Effector CD8-positive, alpha-beta T cell (primary cell): ENCODE results near the gene CACNG6.
"Not testable (repeated sequence)": the region's sequence is repeated elsewhere in the genome, so short reads cannot be mapped to it uniquely, and the experiment has no call there.

ENCODE experiments used
- DNase-seq: peaks from one replicate; lab custom pipeline; 2025; lab: John Stamatoyannopoulos, UW
- total RNA-seq, 4 experiments: gene quantifications; one replicate each; lab custom pipeline; 2026; lab: John Stamatoyannopoulos, UW

CACNG6 gene
- total RNA-seq, result 0 reads per million in 4 experiments

- no peak for DNase-seq
Measured at GRCh38 chr19:53991224-53992113, at the start of gene CACNG6. TSS of gene CACNG6 (plus strand) at chr19:53991637. CDS start at chr19:53992878, 1,241 bp downstream.

DNA sequence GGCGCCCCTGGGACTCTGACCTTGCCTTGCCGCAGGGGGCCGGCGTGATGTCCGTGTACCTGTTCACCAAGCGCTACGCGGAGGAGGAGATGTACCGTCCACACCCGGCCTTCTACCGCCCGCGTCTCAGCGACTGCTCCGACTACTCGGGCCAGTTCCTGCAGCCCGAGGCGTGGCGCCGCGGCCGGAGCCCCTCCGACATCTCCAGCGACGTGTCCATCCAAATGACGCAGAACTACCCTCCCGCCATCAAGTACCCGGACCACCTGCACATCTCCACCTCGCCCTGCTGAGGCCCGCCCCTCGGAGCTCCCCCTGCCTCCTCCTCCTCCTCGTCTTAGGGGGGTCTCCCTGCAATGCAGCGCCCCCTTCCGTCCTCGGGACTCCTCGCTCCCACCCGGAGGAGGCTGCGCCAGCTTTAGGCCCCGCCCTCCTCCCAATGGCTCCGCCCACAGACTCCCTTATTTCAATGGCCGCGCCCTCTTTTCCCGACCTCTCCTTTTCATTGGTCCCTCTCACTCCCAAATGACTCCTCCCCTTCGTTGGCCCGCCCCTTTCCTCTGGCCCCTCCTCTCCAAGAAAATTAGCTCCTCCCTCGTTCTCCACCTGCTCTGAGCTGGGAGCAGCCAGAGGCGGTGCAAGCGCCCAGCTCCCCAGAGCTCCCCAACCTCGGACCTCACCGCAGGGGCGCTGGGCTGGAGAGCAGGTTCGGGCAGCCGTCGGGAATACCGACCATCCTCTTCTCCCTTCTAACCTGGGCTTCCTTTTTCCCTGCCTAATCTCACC, 49.2 kb upstream of the CACNG6 start:
- no peak for DNase-seq

DNA sequence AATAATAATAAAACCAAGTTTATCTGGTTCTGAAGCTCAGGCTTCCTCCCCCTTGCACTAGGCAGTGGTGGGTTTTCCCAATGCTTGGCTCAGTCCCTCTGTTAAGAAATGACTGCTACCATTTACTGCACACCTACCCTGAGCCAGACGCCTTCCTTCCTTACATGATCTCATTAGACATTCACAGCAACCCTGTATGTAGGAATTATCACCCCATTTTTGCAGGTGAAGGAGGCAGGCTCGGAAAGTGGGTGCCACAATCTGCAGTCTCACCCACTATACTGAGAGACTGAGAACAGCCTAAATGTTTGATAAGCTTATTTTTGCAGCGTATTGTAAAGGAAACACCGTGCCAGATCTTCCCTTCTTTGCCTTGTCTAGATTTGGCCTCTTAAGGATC, 47.0 kb upstream of the CACNG6 start:
- DNase-seq, result no peak

- DNase-seq, result no peak
Measured at GRCh38 chr19:53944933-53945332, 46.5 kb upstream of the CACNG6 start.

GRCh38 chr19:53945441-53945840, 46.0 kb upstream of the CACNG6 start:
- DNase-seq, result no peak

DNA sequence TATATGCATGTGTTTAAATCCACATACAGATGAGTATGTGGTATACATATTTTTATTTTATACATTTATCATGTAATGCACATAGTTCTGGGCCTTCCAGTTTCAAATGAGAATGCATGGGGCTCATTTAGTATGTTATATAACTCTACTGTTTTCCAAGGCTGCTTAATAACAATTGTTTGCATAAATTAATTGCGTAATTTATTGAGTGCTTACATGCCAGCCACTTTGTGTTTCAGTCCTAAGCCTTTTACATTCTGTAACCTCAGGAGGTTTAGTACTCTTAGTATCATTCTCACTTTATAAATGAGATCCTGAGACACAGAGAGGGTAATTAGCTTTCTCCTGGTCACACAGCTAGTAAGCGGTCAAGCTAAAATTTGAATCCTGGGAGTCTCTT, 45.4 kb upstream of the CACNG6 start:
- no peak for DNase-seq

DNA sequence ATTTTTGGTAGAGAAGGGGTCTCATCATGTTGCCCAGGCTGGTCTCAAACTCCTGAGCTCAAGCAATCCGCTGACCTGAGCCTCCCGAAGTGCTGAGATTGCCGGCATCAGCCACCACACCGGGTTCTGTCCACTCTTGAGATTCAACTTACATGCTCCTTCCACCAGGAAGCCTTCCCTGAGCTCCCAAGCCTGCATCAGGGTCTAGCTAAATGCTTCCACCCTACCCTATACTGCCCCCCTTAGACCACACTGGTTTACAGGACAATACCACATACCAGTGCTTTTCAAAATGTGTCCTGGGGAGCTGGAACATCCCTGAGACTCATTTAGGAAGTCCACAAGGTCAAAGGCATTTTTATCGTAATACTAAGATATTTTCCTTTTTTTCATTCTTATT, 43.8 kb upstream of the CACNG6 start:
- no peak for DNase-seq

- not testable (repeated sequence) for DNase-seq
Measured at GRCh38 chr19:53948611-53949010, 42.8 kb upstream of the CACNG6 start.

DNA sequence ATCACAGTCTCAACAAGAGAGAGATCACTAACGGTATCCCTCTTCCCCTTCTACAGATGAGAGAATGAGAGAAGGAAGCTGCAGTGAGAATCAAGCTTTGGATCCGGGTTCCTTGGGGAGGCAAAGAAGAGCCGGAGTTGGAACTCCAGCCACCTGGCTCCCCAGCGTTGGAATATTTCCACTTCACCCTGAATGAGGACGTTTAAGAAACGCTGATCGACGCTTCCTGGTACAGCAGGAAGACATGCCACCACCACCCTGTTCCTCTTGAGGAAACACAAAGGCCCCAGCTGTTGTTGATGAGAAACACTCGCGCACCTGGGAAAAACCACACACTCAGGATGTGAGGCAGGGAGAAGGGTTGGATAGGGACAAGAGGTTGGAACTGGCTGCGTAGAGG, 40.0 kb upstream of the CACNG6 start:
- DNase-seq, result no peak

- no peak for DNase-seq
Measured at GRCh38 chr19:53951947-53952346, 39.5 kb upstream of the CACNG6 start.

GRCh38 chr19:53953383-53953782, 38.1 kb upstream of the CACNG6 start:
- no peak for DNase-seq

GRCh38 chr19:53957448-53958167, 33.8 kb upstream of the CACNG6 start:
- DNase-seq, result no peak

DNA sequence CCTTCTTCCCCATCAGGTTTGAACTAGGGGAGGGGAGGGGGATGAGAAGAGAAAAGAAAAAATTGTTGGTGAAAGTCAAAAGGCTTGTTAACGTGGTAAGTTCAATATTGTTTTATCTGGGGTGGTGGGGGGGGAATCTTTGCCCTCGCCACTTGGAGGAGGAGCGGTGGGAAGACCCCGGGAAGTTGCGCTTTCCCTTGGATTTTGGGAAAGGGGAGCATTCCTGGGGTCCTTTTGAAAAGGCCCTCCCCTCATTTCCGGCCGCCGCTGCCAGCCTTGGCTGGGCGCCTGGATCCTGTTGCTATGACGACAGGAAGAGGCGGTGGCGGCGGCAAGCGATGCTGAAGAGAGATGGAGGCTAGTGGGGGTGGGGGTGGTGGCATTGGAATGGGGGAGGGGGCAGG, 33.3 kb upstream of the CACNG6 start:
- no peak for DNase-seq

GRCh38 chr19:53958823-53959757, 32.3 kb upstream of the CACNG6 start:
- no peak for DNase-seq

- no peak for DNase-seq
Measured at GRCh38 chr19:53960187-53960586, 31.2 kb upstream of the CACNG6 start.

DNA sequence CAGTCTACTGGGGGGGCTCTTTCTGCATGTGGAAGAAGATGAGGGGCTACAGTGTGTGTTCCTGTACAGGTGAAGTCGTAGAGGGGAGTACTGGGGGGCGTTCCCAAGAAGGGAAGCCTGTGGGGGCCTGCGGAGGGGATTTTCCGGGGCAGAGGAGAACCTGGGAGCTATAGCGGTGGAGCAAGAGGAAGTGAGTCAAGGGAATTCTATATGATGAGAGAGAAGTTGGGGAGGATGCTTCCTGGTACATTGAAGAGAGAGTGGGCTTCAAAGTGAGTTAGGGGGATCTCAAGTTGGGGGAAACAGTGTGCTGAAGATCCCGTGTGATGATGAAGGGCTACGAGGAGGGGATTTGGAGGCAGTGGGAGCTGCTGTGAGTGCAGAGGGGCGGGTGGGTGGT, 30.6 kb upstream of the CACNG6 start:
- no peak for DNase-seq

GRCh38 chr19:53961523-53962356, 29.7 kb upstream of the CACNG6 start:
- no peak for DNase-seq

DNA sequence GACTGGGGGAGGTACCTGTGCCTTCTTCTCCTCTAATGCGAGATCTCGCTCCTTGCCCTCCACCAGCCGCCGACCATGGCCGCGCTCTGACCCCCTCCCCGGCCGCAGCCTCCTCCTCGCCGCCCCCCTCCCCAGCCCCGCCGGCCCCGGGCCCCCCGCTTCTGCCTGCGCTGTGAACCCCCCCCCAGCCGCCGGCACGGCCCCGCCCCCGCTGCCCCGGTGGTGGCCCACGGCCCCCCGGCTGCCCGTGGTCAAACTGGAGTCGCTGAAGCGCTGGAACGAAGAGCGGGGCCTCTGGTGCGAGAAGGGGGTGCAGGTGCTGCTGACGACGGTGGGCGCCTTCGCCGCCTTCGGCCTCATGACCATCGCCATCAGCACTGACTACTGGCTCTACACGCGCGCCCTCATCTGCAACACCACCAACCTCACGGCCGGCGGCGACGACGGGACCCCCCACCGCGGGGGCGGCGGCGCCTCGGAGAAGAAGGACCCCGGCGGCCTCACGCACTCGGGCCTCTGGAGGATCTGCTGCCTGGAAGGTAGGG, 28.5 kb upstream of the CACNG6 start, which contains the start of gene CACNG8:
TSS of gene CACNG8 (plus strand) at position 51 of the 545 bp plus-strand sequence.
- no peak for DNase-seq

- DNase-seq, result no peak
Measured at GRCh38 chr19:53965091-53965490, 26.3 kb upstream of the CACNG6 start.

GRCh38 chr19:53966931-53967330, 24.5 kb upstream of the CACNG6 start:
- DNase-seq, result no peak
